Central memory CD8-positive, alpha-beta T cell (primary cell): ENCODE results near the gene ELMO1.
A peak's percentile ranks its signal among the peaks of the same experiment; 100 is the strongest.

Source experiments
- ATAC-seq: fragments of 150-1000 bp; cut with Tn5 transposase; replicated peaks from 2 replicates; pipeline ENCODE4 v1.10.0; 2022; ENCODE audit warnings: mild to moderate bottlenecking, moderate FRiP score, moderate number of reproducible peaks; ENCODE audit not compliant: poor library complexity, severe bottlenecking; ENCODE audit errors: extremely low read depth
- DNase-seq, 2 donors: peaks; one replicate each; pipeline ENCODE4 v3.0.0; 2021; ENCODE audit warnings: low spot score in 2 of 2
- H3K27ac Mint-ChIP-seq: one replicate; pipeline ENCODE4 v1.8.0; 2022; ENCODE audit warnings: low read depth, mild to moderate bottlenecking, moderate library complexity, mixed read lengths
- H3K27me3 Mint-ChIP-seq: one replicate; pipeline ENCODE4 v1.8.0; 2022; ENCODE audit warnings: mixed read lengths
- H3K36me3 Mint-ChIP-seq: one replicate; pipeline ENCODE4 v1.8.0; 2022; ENCODE audit warnings: mild to moderate bottlenecking, moderate library complexity, mixed read lengths; ENCODE audit not compliant: insufficient read depth
- H3K4me1 Mint-ChIP-seq: one replicate; pipeline ENCODE4 v1.8.0; 2022; ENCODE audit warnings: mixed read lengths
- H3K4me3 Mint-ChIP-seq: one replicate; pipeline ENCODE4 v1.8.0; 2022; ENCODE audit warnings: mild to moderate bottlenecking, moderate library complexity, mixed read lengths
- H3K9me3 Mint-ChIP-seq: one replicate; pipeline ENCODE4 v1.8.0; 2022; ENCODE audit warnings: mixed read lengths

Gene ELMO1

GRCh38 chr7:36961097-36961496 is 487.6 kb downstream of the ELMO1 start:
- Mint-ChIP-seq H3K9me3 (peaks cover 5% of the 10 kb centered on the region), H3K4me3 (no peak overlapping the region), H3K4me1 (peaks cover 25% of the 10 kb centered on the region), H3K36me3 (peaks cover 3% of the 10 kb centered on the region), H3K27ac (peak overlapping the region; percentile 29), H3K27me3 (no peaks in the 10 kb centered on the region)
- ATAC-seq = no peak
- DNase-seq = no peak

GRCh38 chr7:36960105-36960504 is 488.6 kb downstream of the ELMO1 start:
- Mint-ChIP-seq H3K27me3 (no peaks in the 10 kb centered on the region), H3K36me3 (peaks cover 2% of the 10 kb centered on the region), H3K9me3 (peaks cover 3% of the 10 kb centered on the region), H3K4me1 (peaks cover 22% of the 10 kb centered on the region), H3K27ac (peak overlapping the region; percentile 29), H3K4me3 (no peak overlapping the region)
- DNase-seq (no peak), ATAC-seq (no peak)

GRCh38 chr7:36958111-36958733 is 490.4 kb downstream of the ELMO1 start:
- H3K27me3 Mint-ChIP-seq = no peaks in the 10 kb centered on the region
- H3K4me1 Mint-ChIP-seq = peaks cover 14% of the 10 kb centered on the region
- no peaks in the 10 kb centered on the region for H3K9me3 Mint-ChIP-seq
- no peak overlapping the region for H3K27ac Mint-ChIP-seq
- no peak overlapping the region for H3K4me3 Mint-ChIP-seq
- ATAC-seq (no peak), DNase-seq (no peak)
- no peaks in the 10 kb centered on the region for H3K36me3 Mint-ChIP-seq

GRCh38 chr7:36957620-36958019 is 491.0 kb downstream of the ELMO1 start:
- DNase-seq (no peak), ATAC-seq (no peak)
- Mint-ChIP-seq H3K27ac (no peak overlapping the region), H3K4me1 (peaks cover 13% of the 10 kb centered on the region), H3K4me3 (no peak overlapping the region), H3K9me3 (no peaks in the 10 kb centered on the region), H3K36me3 (no peaks in the 10 kb centered on the region), H3K27me3 (no peaks in the 10 kb centered on the region)

GRCh38 chr7:36956814-36957213 is 491.9 kb downstream of the ELMO1 start:
- DNase-seq (no peak), ATAC-seq (no peak)
- Mint-ChIP-seq H3K27ac (no peak overlapping the region), H3K9me3 (no peaks in the 10 kb centered on the region), H3K27me3 (no peaks in the 10 kb centered on the region), H3K4me1 (peaks cover 7% of the 10 kb centered on the region), H3K4me3 (no peak overlapping the region), H3K36me3 (no peaks in the 10 kb centered on the region)

GRCh38 chr7:36955456-36956129 is 493.1 kb downstream of the ELMO1 start:
- no peak for DNase-seq
- ATAC-seq = no peak
- Mint-ChIP-seq H3K36me3 (peaks cover 2% of the 10 kb centered on the region), H3K27ac (no peak overlapping the region), H3K4me3 (no peak overlapping the region), H3K4me1 (peaks cover 12% of the 10 kb centered on the region), H3K27me3 (no peaks in the 10 kb centered on the region), H3K9me3 (peaks cover 8% of the 10 kb centered on the region)

GRCh38 chr7:36951257-36951697 is 497.4 kb downstream of the ELMO1 start:
- peaks cover 35% of the 10 kb centered on the region for H3K9me3 Mint-ChIP-seq

GRCh38 chr7:36949711-36950600 is 498.7 kb downstream of the ELMO1 start:
- peaks cover 35% of the 10 kb centered on the region for H3K9me3 Mint-ChIP-seq
- DNase-seq (no peak), ATAC-seq (no peak)
- peaks cover 32% of the 10 kb centered on the region for H3K4me1 Mint-ChIP-seq
- H3K36me3 Mint-ChIP-seq = peaks cover 6% of the 10 kb centered on the region
- no peaks in the 10 kb centered on the region for H3K27me3 Mint-ChIP-seq
- H3K27ac Mint-ChIP-seq = peak overlapping the region; percentile 20
- no peak overlapping the region for H3K4me3 Mint-ChIP-seq

More at GRCh38 chr7:36951257-36951697, 497.4 kb downstream of the ELMO1 start:
- no peak for ATAC-seq
- Mint-ChIP-seq H3K27ac (no peak overlapping the region), H3K27me3 (no peaks in the 10 kb centered on the region), H3K4me3 (no peak overlapping the region), H3K4me1 (peaks cover 32% of the 10 kb centered on the region), H3K36me3 (peaks cover 6% of the 10 kb centered on the region)
- no peak for DNase-seq

- Mint-ChIP-seq H3K27ac (peak overlapping the region; percentile 7), H3K36me3 (peaks cover 6% of the 10 kb centered on the region), H3K27me3 (no peaks in the 10 kb centered on the region), H3K4me3 (no peak overlapping the region), H3K9me3 (peaks cover 50% of the 10 kb centered on the region), H3K4me1 (peaks cover 26% of the 10 kb centered on the region)
- DNase-seq (no peak), ATAC-seq (no peak)
These were observed 502.3 kb downstream of the ELMO1 start for GRCh38 chr7:36946401-36946739.

- no peak overlapping the region for H3K27ac Mint-ChIP-seq
- ATAC-seq (no peak), DNase-seq (no peak)
- H3K36me3 Mint-ChIP-seq = peaks cover 6% of the 10 kb centered on the region
- H3K4me1 Mint-ChIP-seq = peaks cover 21% of the 10 kb centered on the region
- no peak overlapping the region for H3K4me3 Mint-ChIP-seq
- H3K27me3 Mint-ChIP-seq = no peaks in the 10 kb centered on the region
- peaks cover 48% of the 10 kb centered on the region for H3K9me3 Mint-ChIP-seq
These were observed 502.9 kb downstream of the ELMO1 start for GRCh38 chr7:36945612-36946400.

- ATAC-seq (no peak), DNase-seq (no peak)
- Mint-ChIP-seq H3K9me3 (peaks cover 47% of the 10 kb centered on the region), H3K36me3 (peaks cover 6% of the 10 kb centered on the region), H3K27ac (no peak overlapping the region), H3K4me1 (peaks cover 12% of the 10 kb centered on the region), H3K4me3 (no peak overlapping the region), H3K27me3 (no peaks in the 10 kb centered on the region)
These were observed 503.8 kb downstream of the ELMO1 start for GRCh38 chr7:36944838-36945237.
